Astrocyte (in vitro differentiated cells and primary cell): ENCODE results near the gene MTUS2.

Source experiments
- CTCF ChIP-seq: IDR thresholded peaks from 2 replicates; pipeline ENCODE4 v1.5.1; 2011; ENCODE audit warnings: low read depth, mild to moderate bottlenecking, inconsistent platforms, low read length, moderate library complexity; ENCODE audit not compliant: insufficient read depth
- EZH2 ChIP-seq: IDR thresholded peaks from 2 replicates; pipeline ENCODE4 v1.6.1; 2012; ENCODE audit warnings: mild to moderate bottlenecking, low read length, inconsistent platforms; ENCODE audit not compliant: insufficient read depth

DNA sequence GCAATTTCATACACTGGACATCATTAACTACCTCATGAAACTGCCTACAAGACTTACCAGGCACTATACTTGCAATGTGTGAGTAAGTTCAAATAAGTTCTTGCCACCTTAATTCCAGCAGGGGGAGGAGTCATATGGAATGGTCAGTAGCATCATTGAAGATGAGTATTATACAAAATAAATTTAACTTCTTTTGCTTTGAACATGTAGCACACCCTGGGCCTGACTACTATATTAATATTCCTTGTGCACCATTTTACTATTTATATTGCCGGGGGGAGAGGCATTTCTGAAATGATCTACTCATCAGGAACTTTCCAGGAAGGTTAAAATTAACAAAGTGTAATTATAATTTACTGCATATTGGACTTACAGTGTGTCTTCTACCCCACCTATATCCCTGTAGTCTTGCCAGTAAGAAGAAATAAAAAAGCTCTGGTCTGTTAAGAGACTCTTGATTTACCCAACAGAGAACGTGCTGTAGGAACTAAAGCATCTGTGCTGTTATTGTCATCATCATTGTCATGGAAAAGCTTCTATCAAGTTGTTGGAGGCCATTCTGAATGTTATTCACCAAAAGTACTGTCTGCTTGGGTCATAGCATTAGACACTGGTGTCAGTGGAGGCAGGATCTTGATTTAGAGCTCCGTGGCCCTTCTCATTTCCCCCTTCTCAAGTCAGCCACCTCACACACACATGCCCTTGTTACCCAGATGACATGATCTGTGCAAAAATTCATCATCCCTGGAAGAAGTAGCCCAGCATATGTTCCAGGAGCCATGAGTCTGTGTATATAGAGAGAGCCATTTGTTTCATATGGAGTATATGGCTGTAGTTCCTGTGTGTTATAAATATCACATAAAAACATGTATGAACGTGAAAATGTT, 147.1 kb downstream of the MTUS2 start:
- TF ChIP-seq CTCF (no peak), EZH2 (no peak)
